Measurements from ENCODE around the gene SLC6A7. TPM values are rescaled to one million over a fixed set of nuclear protein-coding genes. Genes with fewer than 3 reads are reported as not detected.

The SLC6A7 gene
- total and polyA plus RNA-seq, 8 donors, result 29.3 TPM; not detected in 7

DNA sequence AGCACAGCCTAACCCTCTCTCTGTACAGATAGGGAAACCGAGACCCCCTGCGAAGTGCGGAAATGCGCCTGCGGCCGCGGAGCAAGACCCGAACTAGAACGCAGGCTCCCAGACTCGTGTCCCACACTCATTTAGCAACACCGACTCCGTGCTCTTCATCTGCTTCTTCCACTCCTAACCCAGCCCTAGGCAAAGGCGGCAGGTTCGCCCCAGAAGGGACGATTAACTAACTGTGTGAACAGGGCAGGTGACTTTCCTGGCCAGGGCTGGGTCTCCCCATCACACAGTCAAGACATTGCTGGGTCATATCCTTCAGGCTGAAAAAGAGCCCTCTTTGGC, 22.4 kb upstream of the SLC6A7 start:
- intact Hi-C loops (cut with DNase I; ENCODE audit: low total_unique reads), result no loop called here
- Histone ChIP-seq H3K9me3 (no peaks in the 10 kb centered on the region), H3K4me3 (no peak overlapping the region), H3K36me3 (no peaks in the 10 kb centered on the region), H3K27ac (no peak overlapping the region), H3K27me3 (peaks cover 0 to 54% (median 21%) of the 10 kb centered on the region in 3 donors), H3K4me1 (peaks cover 0 to 22% (median 16%) of the 10 kb centered on the region in 4 donors)
- no peak for DNase-seq
- 33 to 70% (median 41%) methylated on average over 14 to 15 of the region's 15 CpGs for WGBS, 5 donors
- TF ChIP-seq, protein P1, sequence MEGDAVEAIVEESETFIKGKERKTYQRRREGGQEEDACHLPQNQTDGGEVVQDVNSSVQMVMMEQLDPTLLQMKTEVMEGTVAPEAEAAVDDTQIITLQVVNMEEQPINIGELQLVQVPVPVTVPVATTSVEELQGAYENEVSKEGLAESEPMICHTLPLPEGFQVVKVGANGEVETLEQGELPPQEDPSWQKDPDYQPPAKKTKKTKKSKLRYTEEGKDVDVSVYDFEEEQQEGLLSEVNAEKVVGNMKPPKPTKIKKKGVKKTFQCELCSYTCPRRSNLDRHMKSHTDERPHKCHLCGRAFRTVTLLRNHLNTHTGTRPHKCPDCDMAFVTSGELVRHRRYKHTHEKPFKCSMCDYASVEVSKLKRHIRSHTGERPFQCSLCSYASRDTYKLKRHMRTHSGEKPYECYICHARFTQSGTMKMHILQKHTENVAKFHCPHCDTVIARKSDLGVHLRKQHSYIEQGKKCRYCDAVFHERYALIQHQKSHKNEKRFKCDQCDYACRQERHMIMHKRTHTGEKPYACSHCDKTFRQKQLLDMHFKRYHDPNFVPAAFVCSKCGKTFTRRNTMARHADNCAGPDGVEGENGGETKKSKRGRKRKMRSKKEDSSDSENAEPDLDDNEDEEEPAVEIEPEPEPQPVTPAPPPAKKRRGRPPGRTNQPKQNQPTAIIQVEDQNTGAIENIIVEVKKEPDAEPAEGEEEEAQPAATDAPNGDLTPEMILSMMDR (IDR thresholded peaks at IDR 0.05), result no peak
- TF ChIP-seq POLR2AphosphoS5 (IDR thresholded peaks at IDR 0.05) (no peak), EP300 (IDR thresholded peaks at IDR 0.05) (no peak), POLR2A (IDR thresholded peaks at IDR 0.05) (no peak)

DNA sequence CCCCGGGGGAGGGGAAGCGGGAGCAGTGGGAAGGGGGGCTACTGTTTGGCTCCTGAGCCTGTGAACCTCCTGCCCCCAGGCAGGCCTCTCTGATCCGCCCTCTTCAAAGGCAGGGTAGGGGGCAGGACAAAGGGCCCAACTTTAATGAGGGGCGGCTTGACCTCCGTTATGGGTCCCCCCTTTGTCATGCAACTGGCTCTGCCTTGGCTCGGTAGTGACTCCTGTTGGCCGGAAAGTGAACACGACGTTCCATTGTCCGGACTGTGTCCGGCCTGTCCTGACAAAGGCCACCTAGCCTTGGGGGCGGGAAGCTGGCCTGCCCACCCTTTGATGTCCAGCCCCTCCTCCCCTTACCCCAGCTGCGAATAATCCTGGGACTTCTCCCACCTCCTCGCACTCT, 22.0 kb upstream of the SLC6A7 start:
- no peak for TF ChIP-seq POLR2A (IDR thresholded peaks at IDR 0.05)
- TF ChIP-seq POLR2AphosphoS5 (IDR thresholded peaks at IDR 0.05), result no peak
- TF ChIP-seq, protein P1 (IDR thresholded peaks at IDR 0.05), result no peak
- TF ChIP-seq EP300 (IDR thresholded peaks at IDR 0.05), result no peak
- H3K4me3 ChIP-seq, result no peak overlapping the region
- WGBS, 5 donors, result 73 to 88% (median 83%) methylated on average over 14 of the region's 14 CpGs
- peaks cover 0 to 22% (median 16%) of the 10 kb centered on the region in 4 donors for H3K4me1 ChIP-seq
- peaks cover 0 to 54% (median 21%) of the 10 kb centered on the region in 3 donors for H3K27me3 ChIP-seq
- no peak for DNase-seq
- no peak overlapping the region for H3K27ac ChIP-seq
- intact Hi-C loops (cut with DNase I; ENCODE audit: low total_unique reads), result no loop called here
- no peaks in the 10 kb centered on the region for H3K36me3 ChIP-seq
- H3K9me3 ChIP-seq, result no peaks in the 10 kb centered on the region

DNA sequence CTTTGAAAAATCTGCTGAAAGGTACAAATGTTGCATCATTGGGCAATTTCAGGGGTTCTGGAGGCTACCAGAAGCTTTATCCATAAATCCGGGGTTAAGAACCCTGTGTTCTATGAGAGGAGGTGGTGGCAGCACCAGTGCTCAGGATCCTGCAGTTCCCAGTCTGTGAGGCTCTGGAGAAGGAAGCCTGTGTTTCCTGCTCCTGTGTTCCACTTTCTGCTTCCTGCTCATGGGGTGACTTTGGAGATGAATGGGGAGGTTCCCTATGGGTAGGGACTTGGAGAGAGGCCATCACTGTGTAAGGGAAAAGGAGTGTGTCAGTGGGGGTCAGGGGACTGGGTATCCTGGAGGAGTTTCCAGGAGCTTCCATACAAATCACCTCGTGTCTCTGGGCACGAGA, 21.0 kb upstream of the SLC6A7 start:
- intact Hi-C loops (cut with DNase I; ENCODE audit: low total_unique reads), result no loop called here
- Histone ChIP-seq H3K27me3 (peaks cover 0 to 54% (median 21%) of the 10 kb centered on the region in 3 donors), H3K36me3 (no peaks in the 10 kb centered on the region), H3K4me1 (peaks cover 0 to 13% (median 9%) of the 10 kb centered on the region in 4 donors), H3K4me3 (no peak overlapping the region), H3K9me3 (no peaks in the 10 kb centered on the region), H3K27ac (no peak overlapping the region)
- no peak for TF ChIP-seq EP300 (IDR thresholded peaks at IDR 0.05)
- no peak for TF ChIP-seq POLR2A (IDR thresholded peaks at IDR 0.05)
- TF ChIP-seq POLR2AphosphoS5 (IDR thresholded peaks at IDR 0.05), result no peak
- 30 to 62% (median 53%) methylated on average over 3 of the region's 3 CpGs for WGBS, 5 donors
- no peak for DNase-seq

- Histone ChIP-seq H3K4me3 (no peak overlapping the region), H3K4me1 (peaks cover 0 to 3% (median 2%) of the 10 kb centered on the region in 4 donors), H3K27me3 (peaks cover 0 to 39% (median 15%) of the 10 kb centered on the region in 3 donors), H3K36me3 (no peaks in the 10 kb centered on the region), H3K27ac (no peak overlapping the region), H3K9me3 (no peaks in the 10 kb centered on the region)
- TF ChIP-seq POLR2A (IDR thresholded peaks at IDR 0.05) (no peak), EP300 (IDR thresholded peaks at IDR 0.05) (no peak), POLR2AphosphoS5 (IDR thresholded peaks at IDR 0.05) (no peak)
- TF ChIP-seq, protein P1 (IDR thresholded peaks at IDR 0.05), result no peak
- intact Hi-C loops (cut with DNase I; ENCODE audit: low total_unique reads), result no loop called here
- no peak for DNase-seq
- WGBS, 5 donors, result 32 to 63% (median 44%) methylated on average over 1 of the region's 1 CpG
Measured at GRCh38 chr5:150172145-150172544, 17.7 kb upstream of the SLC6A7 start.

GRCh38 chr5:150172556-150172955, 17.3 kb upstream of the SLC6A7 start:
- no peaks in the 10 kb centered on the region for H3K4me1 ChIP-seq
- H3K27ac ChIP-seq, result no peak overlapping the region
- WGBS, 5 donors, result 92 to 98% (median 95%) methylated on average over 4 of the region's 4 CpGs
- TF ChIP-seq, protein P1 (IDR thresholded peaks at IDR 0.05), result no peak
- TF ChIP-seq POLR2A (IDR thresholded peaks at IDR 0.05), result no peak
- TF ChIP-seq EP300 (IDR thresholded peaks at IDR 0.05), result no peak
- TF ChIP-seq POLR2AphosphoS5 (IDR thresholded peaks at IDR 0.05), result no peak
- H3K36me3 ChIP-seq, result no peaks in the 10 kb centered on the region
- peaks cover 0 to 35% (median 10%) of the 10 kb centered on the region in 3 donors for H3K27me3 ChIP-seq
- H3K4me3 ChIP-seq, result no peak overlapping the region
- DNase-seq, result no peak
- H3K9me3 ChIP-seq, result no peaks in the 10 kb centered on the region
- intact Hi-C loops (cut with DNase I; ENCODE audit: low total_unique reads), result no loop called here

All from stomach (tissue), 9 donors.